NCI-H82 treated with DMSO at 0.1 percent for 48 hours (cell line): Measurements from ENCODE around the gene FYN.

Source experiments
- DNase-seq: peaks from one replicate; lab custom pipeline; 2025; ENCODE audit not compliant: unreplicated experiment; lab: John Stamatoyannopoulos, UW

FYN gene

GRCh38 chr6:111610548-111611172 is 262.6 kb downstream of the FYN start:
- no peak for DNase-seq
